Spleen (tissue), 11 donors: Measurements from ENCODE around the gene FOXO3. TPM values are rescaled to one million over a fixed set of nuclear protein-coding genes. Genes with fewer than 3 reads are reported as not detected.

ENCODE experiments used
- DNase-seq: peaks from one replicate; pipeline ENCODE4 v3.0.0-alpha.2; 2020
- H3K27ac ChIP-seq, 8 donors: fragments of 200-600 bp; sonication (generic) in 7 of 8; 1 replicate in 4 of 8; 2 replicates in 4 of 8; pipeline versions ENCODE4 v1.5.0 to v1.8.0; 2016 to 2021; ENCODE audit warnings: inconsistent platforms in 4 of 8, mild to moderate bottlenecking in 4 of 8, moderate library complexity in 1 of 8
- H3K27me3 ChIP-seq, 7 donors: fragments of 200-600 bp; sonication (generic) in 6 of 7; replicated peaks in 1 of 7; 1 replicate in 4 of 7; 2 replicates in 3 of 7; pipeline versions ENCODE4 v1.5.0 to v1.8.0; 2016 to 2021; ENCODE audit warnings: inconsistent platforms in 3 of 7, mild to moderate bottlenecking in 1 of 7
- H3K36me3 ChIP-seq, 6 donors: fragments of 200-600 bp; sonication (generic) in 5 of 6; 1 replicate in 4 of 6; 2 replicates in 2 of 6; pipeline versions ENCODE4 v1.5.0 to v1.8.0; 2016 to 2021; ENCODE audit warnings: inconsistent platforms in 2 of 6
- H3K4me1 ChIP-seq, 6 donors: fragments of 200-600 bp; sonication (generic) in 5 of 6; 1 replicate in 3 of 6; 2 replicates in 3 of 6; pipeline versions ENCODE4 v1.5.0 to v1.8.0; 2016 to 2021; ENCODE audit warnings: inconsistent platforms in 3 of 6
- H3K4me3 ChIP-seq, 8 donors: fragments of 200-600 bp; sonication (generic) in 7 of 8; 1 replicate in 4 of 8; 2 replicates in 4 of 8; pipeline versions ENCODE4 v1.5.0 to v1.8.0; 2016 to 2021; ENCODE audit warnings: inconsistent platforms in 4 of 8, mild to moderate bottlenecking in 4 of 8, moderate library complexity in 2 of 8
- H3K9me3 ChIP-seq, 8 donors: fragments of 200-600 bp; sonication (generic) in 7 of 8; 1 replicate in 4 of 8; 2 replicates in 4 of 8; pipeline versions ENCODE4 v1.5.0 to v1.8.0; 2016 to 2021; ENCODE audit warnings: inconsistent platforms in 4 of 8
- POLR2A ChIP-seq, 3 donors: fragments of 450-650 bp; IDR thresholded peaks; one replicate each; pipeline ENCODE4 v1.5.1; 2017; ENCODE audit warnings: antibody characterized with exemption in 3 of 3, mild to moderate bottlenecking in 1 of 3
- POLR2AphosphoS5 ChIP-seq, 3 donors: sonication (generic); formaldehyde crosslinking; IDR thresholded peaks; one replicate each; pipeline ENCODE4 v1.5.1; 2017; ENCODE audit warnings: antibody characterized with exemption in 3 of 3
- WGBS, 5 donors: extraction: QIAGEN DNeasy Blood & Tissue Kit in 3 of 5; methylation state at CpG; one replicate each; pipeline versions ENCODE4 v1.1.5 to v1.1.7; 2013 to 2018; 5-methylcytosine and 5-hydroxymethylcytosine counted together
- intact Hi-C: fragments of 100-400 bp; cut with DNase I; formaldehyde crosslinking; loops from one replicate; pipeline ENCODE4 v1.15.0; 2023; ENCODE audit warnings: low total_unique reads
- polyA plus RNA-seq, 3 donors: library from polyadenylated mRNA; stranded (reverse); fragments of 200-250 nt; gene quantifications; one replicate each; pipeline ENCODE4 v1.2.1, GENCODE V29; 2013
- total RNA-seq, 7 donors: library from RNA; depleted of rRNA in 3 of 7; stranded (reverse); fragments of >200 nt in 3 of 7; fragmentation: NEBNext Ultra II Directional in 4 of 7; extraction: Animal tissue kit (Norgen Biotek cat#: 25700) in 4 of 7; gene quantifications; one replicate each; pipeline versions ENCODE4 v1.1.0 to v1.2.1, GENCODE V29; 2016 to 2021
- TF ChIP-seq, protein P1 (sequence below), 11 experiments: fragments of 200-600 bp in 7 of 11; fragments of 450-650 bp in 4 of 11; sonication (generic) in 4 of 11; IDR thresholded peaks in 8 of 11; conservative IDR thresholded peaks in 3 of 11; 1 replicate in 7 of 11; 2 replicates in 4 of 11; pipeline versions ENCODE4 v1.4.0 to v1.8.0; 2016 to 2021; ENCODE audit warnings: antibody characterized with exemption in 11 of 11, inconsistent platforms in 4 of 11, mild to moderate bottlenecking in 1 of 11
- donor health status: healthy with polysubstance abuse.
- donor health status: DM: no; HTN: no; CAD: no; lungs with moderate emphysema.
- donor health status: DM: no; HTN: no; CAD: no.
- donor health status: Bipolar disorder and iron deficiency.
- donor health status: healthy.
- donor health status: DM: no; HTN: no; CAD: no.
- donor health status: DM: yes; HTN: yes; CAD: no.

The FOXO3 gene
- total and polyA plus RNA-seq, 10 donors: 9.4 to 86.9 (median 67.0) TPM

DNA sequence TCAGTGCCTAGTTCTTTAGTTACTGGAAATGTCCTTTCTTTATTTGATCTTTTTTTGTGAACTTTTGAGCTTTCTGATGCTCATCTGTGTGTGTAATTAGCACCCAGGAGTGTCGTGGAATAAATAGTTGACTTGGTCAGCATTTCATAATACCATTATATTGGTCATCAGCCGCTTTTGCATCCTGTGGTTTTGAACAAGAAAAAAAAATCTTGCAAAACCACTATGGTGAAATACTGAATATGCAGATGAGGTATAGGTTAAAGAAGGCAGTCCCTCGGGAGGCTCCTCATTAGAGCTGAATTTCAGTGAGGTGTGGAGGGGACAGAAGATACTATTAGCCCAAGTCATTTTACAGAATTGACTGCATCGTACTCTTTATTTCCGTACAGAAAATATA, 90.1 kb downstream of the FOXO3 start:
- no peak for DNase-seq
- intact Hi-C loops: no loop called here
- H3K27ac ChIP-seq: peak overlapping the region in 6 of 8 donors; percentile 53 to 70 (median 60)
- TF ChIP-seq, protein P1, sequence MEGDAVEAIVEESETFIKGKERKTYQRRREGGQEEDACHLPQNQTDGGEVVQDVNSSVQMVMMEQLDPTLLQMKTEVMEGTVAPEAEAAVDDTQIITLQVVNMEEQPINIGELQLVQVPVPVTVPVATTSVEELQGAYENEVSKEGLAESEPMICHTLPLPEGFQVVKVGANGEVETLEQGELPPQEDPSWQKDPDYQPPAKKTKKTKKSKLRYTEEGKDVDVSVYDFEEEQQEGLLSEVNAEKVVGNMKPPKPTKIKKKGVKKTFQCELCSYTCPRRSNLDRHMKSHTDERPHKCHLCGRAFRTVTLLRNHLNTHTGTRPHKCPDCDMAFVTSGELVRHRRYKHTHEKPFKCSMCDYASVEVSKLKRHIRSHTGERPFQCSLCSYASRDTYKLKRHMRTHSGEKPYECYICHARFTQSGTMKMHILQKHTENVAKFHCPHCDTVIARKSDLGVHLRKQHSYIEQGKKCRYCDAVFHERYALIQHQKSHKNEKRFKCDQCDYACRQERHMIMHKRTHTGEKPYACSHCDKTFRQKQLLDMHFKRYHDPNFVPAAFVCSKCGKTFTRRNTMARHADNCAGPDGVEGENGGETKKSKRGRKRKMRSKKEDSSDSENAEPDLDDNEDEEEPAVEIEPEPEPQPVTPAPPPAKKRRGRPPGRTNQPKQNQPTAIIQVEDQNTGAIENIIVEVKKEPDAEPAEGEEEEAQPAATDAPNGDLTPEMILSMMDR (IDR thresholded peaks at IDR 0.05 in 8 of 11, conservative IDR thresholded peaks at IDR 0.05 in 3 of 11): no peak
- no peak for TF ChIP-seq POLR2AphosphoS5 (IDR thresholded peaks at IDR 0.05)
- no peak for TF ChIP-seq POLR2A (IDR thresholded peaks at IDR 0.05)
- H3K36me3 ChIP-seq: peaks cover 0 to 15% (median 2%) of the 10 kb centered on the region in 6 donors
- no peak overlapping the region for H3K4me3 ChIP-seq
- no peaks in the 10 kb centered on the region for H3K27me3 ChIP-seq
- WGBS, 5 donors: 43 to 56% (median 50%) methylated on average over 5 of the region's 5 CpGs
- H3K9me3 ChIP-seq: no peaks in the 10 kb centered on the region
- H3K4me1 ChIP-seq: peaks cover 20 to 99% (median 69%) of the 10 kb centered on the region in 6 donors

DNA sequence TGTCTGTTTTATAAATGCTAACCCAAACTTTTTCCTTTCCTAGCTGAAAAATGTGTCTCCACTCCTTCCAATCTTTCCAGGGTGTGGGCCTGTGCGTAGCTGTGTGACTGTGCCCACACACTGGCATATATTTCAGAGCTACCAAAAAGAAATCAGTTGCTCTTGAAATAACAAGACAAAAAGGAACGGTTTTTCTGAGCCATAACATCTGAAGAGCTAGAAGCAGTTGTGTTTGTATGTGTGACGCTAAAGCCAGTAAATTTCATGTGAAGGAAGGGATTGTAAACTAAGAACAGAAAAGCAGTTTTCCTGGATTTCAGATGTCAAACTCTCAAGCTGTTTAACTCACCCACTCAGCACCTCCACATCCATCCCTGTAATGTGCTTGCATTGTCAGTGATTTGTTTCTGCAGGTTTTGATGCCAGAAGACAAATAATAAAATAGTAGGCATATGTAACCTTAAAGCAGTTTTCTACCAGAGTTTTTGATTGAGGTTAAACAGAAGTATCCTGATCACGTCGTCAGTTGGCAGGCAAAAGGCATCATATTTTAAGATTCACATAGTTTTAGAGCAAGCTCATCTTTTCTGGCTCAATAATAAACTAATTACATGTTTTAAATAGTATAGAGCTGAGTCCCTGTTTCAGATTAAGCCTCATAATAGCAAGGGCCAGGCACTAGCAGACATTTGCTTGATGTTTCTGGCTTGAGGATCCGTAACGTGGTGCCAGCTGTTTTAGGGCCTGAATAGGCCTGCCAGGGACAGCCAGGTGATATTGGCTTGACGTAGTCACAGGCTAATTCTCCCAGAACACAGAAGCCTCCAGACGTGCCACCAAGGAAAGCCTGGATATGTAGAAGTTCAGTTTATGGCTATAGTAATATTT, 90.9 kb downstream of the FOXO3 start:
- 64 to 86% (median 83%) methylated on average over 9 of the region's 9 CpGs for WGBS, 5 donors
- intact Hi-C loops: no loop called here
- Histone ChIP-seq H3K4me1 (peaks cover 20 to 100% (median 68%) of the 10 kb centered on the region in 6 donors), H3K36me3 (peaks cover 0 to 15% (median 2%) of the 10 kb centered on the region in 6 donors), H3K9me3 (no peaks in the 10 kb centered on the region), H3K4me3 (no peak overlapping the region), H3K27me3 (no peaks in the 10 kb centered on the region), H3K27ac (peak overlapping the region in 6 of 8 donors; percentile 54 to 70 (median 62))
- TF ChIP-seq, protein P1 (IDR thresholded peaks at IDR 0.05 in 8 of 11, conservative IDR thresholded peaks at IDR 0.05 in 3 of 11): no peak
- TF ChIP-seq POLR2A (IDR thresholded peaks at IDR 0.05) (no peak), POLR2AphosphoS5 (IDR thresholded peaks at IDR 0.05) (no peak)
- DNase-seq: no peak

DNA sequence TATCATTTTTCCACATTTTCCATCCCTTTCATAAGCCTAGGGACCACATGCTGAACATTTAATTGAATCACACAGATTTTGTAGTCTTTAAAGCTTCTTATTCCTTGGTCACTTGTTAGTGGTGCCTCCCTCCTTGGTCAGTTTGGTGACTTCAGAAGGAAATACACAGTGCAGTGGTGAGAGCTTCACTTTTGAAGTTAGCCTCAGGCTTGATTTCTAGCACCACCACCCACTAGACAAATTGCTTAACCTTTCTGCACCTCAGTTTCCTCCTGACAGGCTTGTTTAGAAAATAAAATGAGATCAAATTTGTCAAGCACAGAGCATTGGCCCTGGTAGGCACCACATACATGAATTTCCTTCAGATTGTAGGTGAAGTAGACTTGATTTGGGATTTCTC, 91.7 kb downstream of the FOXO3 start:
- peaks cover 24 to 98% (median 68%) of the 10 kb centered on the region in 6 donors for H3K4me1 ChIP-seq
- no peaks in the 10 kb centered on the region for H3K9me3 ChIP-seq
- no peaks in the 10 kb centered on the region for H3K27me3 ChIP-seq
- H3K4me3 ChIP-seq: no peak overlapping the region
- intact Hi-C loops: no loop called here
- peak overlapping the region in 7 of 8 donors; percentile 23 to 70 (median 61) for H3K27ac ChIP-seq
- no peak for DNase-seq
- no peak for TF ChIP-seq POLR2A (IDR thresholded peaks at IDR 0.05)
- TF ChIP-seq, protein P1 (IDR thresholded peaks at IDR 0.05 in 8 of 11, conservative IDR thresholded peaks at IDR 0.05 in 3 of 11): no peak
- no peak for TF ChIP-seq POLR2AphosphoS5 (IDR thresholded peaks at IDR 0.05)
- H3K36me3 ChIP-seq: peaks cover 0 to 13% (median 2%) of the 10 kb centered on the region in 6 donors

DNA sequence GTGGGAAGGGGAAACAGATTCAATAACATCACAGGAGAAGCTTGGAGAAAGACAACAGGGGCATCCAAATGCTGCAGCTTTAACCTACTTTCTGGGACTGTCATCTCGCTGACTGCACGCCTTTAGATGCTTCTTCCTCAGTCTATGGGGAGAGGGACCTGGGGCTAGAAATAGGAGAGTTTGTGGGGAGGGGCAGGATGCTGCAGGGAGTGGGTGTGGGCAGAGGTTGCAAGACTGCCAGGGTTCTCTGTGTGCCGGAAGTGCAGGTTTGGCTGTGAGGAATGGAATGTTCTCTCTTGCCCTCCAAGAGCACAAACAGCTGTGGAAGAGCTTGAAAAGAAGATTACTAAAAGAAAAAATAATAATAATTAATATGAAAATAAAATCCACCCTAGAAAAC, 93.2 kb downstream of the FOXO3 start:
- H3K27ac ChIP-seq: peak overlapping the region in 7 of 8 donors; percentile 6 to 70 (median 56)
- H3K4me1 ChIP-seq: peaks cover 24 to 90% (median 63%) of the 10 kb centered on the region in 6 donors
- no peak for DNase-seq
- H3K36me3 ChIP-seq: no peaks in the 10 kb centered on the region
- H3K4me3 ChIP-seq: no peak overlapping the region
- no peaks in the 10 kb centered on the region for H3K27me3 ChIP-seq
- TF ChIP-seq, protein P1 (IDR thresholded peaks at IDR 0.05 in 8 of 11, conservative IDR thresholded peaks at IDR 0.05 in 3 of 11): no peak
- peak in 2 of 3 donors; percentile 54 to 56 for TF ChIP-seq POLR2AphosphoS5 (IDR thresholded peaks at IDR 0.05)
- no peak for TF ChIP-seq POLR2A (IDR thresholded peaks at IDR 0.05)
- intact Hi-C loops: no loop called here
- H3K9me3 ChIP-seq: no peaks in the 10 kb centered on the region
- 44 to 66% (median 49%) methylated on average over 3 of the region's 3 CpGs for WGBS, 5 donors
